Erythroblast (primary cell): ENCODE data around the gene FBXL7.

Source experiments
- DNase-seq, 2 experiments: peaks; one replicate each; lab custom pipeline; 2025; lab: John Stamatoyannopoulos, UW
- GATA1 ChIP-seq: IDR thresholded peaks from 2 replicates; pipeline ENCODE4 v1.6.1; 2011; ENCODE audit warnings: low read depth, mild to moderate bottlenecking, control low read depth, low read length, moderate library complexity
- POLR2A ChIP-seq: IDR thresholded peaks from 2 replicates; pipeline ENCODE4 v1.6.1; 2011; ENCODE audit warnings: mild to moderate bottlenecking, low read length

The FBXL7 gene

DNA sequence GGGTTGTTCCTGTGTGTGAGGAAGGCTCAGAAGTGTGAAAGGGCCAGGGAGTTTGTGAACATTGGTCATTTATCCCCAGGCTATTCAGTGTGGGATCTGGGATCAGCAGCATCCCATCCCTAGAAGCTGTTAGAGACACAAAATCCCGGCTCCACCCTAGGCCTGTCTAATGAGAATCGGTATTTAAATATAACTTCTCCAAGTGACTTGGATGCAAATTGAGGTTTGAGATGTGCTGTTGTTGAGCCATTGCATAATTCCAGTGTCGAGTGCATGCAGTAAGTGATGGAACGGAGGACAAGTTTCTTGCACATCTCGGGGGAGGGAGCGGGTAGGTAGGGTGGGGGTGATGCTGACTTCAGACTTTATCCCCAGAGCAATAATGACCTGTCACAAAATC lies 138.3 kb downstream of the FBXL7 start:
- TF ChIP-seq GATA1 (no peak), POLR2A (no peak)
- no peak for DNase-seq

DNA sequence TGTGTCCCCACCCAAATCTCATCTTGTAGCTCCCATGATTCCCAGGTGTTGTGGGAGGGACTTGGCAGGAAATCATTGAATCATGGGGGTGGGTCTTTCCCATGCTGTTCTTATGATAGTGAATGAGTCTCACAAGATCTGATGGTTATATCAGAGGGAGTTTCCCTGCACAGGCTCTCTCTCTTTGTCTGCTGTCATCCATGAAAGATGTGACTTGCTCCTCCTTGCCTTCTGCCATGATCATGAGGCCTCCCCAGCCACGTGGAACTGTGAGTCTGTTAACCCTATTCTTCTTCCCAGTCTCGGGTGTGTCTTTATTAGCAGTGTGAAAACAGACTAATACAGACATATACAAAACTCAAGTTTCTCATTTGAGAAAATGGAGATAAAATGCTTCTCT lies 139.3 kb downstream of the FBXL7 start:
- TF ChIP-seq GATA1 = no peak
- no peak for TF ChIP-seq POLR2A
- DNase-seq = no peak

DNA sequence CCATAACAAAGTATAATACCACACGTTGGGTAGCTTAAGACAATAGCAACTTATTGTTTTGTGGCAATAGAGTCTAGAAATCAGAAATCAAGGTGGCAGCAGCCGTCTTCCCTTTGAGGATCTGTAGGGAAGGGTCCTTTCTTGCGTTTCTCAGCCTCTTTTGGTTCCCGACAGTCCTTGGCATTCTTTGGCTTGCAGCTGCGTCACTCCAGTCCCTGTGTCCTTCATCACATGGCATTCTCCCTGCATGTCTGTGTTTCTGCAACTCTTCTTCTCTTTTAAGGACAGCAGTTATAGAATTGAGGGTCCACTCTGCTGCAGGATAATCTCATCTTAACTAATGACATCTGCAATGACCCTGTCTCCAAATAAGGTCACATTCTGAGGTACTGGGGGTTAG lies 140.1 kb downstream of the FBXL7 start:
- TF ChIP-seq POLR2A = no peak
- TF ChIP-seq GATA1 = no peak
- no peak for DNase-seq

DNA sequence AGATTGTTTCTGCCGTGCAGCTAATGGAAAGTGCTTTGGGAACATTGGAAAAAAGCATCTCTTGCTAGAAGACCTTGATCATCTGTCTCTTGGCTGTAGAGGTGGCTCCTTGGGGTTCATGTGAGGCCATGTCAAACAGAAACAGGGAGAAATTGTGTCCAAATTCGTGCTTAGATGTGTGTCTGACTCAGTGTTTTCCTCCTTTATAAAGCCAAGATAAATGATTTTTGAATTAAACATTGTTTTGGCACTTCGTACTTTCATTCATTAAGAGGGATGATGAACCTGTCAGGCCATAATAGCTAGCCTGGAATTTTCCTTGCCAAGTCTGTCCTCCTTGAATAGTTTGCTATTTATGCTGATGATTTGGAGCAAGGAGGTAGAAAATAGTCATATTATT lies 143.8 kb downstream of the FBXL7 start:
- no peak for DNase-seq
- TF ChIP-seq GATA1 = no peak
- no peak for TF ChIP-seq POLR2A

GRCh38 chr5:15645381-15646160 lies 145.6 kb downstream of the FBXL7 start:
- TF ChIP-seq GATA1 = no peak
- TF ChIP-seq POLR2A = no peak
- DNase-seq = no peak

DNA sequence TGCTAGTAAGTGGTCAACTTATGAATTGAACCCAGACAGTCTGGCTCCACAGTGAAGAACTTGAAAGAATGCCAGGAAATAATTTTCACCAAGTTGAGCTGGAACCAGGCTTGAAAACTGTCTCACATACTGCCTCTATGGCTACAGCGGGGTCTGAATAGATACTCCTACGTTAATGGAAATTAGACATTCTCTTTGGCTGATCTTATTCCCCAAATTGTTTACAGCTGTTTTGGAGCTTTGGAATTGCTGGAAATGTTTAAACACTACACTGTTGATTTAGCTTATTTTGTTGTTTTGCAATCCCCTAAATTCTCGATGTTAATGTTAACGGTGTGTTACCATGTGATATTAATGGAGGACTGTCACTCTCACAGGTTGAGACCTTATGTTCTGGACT lies 146.4 kb downstream of the FBXL7 start:
- DNase-seq = no peak
- TF ChIP-seq POLR2A = no peak
- no peak for TF ChIP-seq GATA1

DNA sequence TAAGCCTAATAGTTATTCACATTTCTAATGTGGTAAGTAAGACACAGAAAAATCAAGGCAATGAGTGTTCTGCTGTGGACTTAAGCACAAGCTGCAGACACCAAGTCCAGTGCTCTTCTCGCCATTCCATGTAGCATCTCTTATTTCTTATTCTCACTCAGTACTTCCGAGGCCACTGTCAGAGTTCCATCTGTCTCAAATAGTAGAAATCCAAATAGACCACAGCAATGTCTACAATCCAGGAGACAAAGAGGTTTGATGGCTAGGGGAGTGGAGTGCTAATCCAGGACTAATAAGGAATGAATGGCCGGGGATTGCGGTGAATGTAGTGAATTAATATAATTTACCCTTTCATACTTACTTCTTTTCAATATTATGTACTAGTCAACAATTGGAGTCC lies 147.3 kb downstream of the FBXL7 start:
- TF ChIP-seq GATA1 = no peak
- no peak for TF ChIP-seq POLR2A
- DNase-seq = no peak

DNA sequence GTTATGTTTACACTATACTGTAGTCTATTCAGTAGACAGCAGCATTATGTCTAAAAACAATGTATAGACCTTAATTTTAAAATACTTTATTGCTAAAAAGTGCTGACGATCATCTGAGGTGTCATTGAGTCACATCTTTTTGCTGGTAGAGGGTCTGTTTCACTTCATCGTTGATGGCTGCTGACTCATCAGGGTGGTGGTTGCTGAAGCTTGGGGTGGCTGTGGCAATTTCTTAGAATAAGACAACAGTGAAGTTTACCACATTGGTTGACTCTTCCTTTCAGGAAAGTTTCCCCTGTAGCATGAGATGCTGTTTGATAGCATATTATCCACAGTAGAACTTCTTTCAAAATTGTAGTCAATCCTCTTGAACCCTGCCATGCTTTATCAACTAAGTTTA lies 150.3 kb downstream of the FBXL7 start:
- DNase-seq = no peak
- TF ChIP-seq GATA1 (no peak), POLR2A (no peak)

GRCh38 chr5:15654779-15655178 lies 154.8 kb downstream of the FBXL7 start:
- no peak for DNase-seq
- TF ChIP-seq GATA1 (no peak), POLR2A (no peak)

DNA sequence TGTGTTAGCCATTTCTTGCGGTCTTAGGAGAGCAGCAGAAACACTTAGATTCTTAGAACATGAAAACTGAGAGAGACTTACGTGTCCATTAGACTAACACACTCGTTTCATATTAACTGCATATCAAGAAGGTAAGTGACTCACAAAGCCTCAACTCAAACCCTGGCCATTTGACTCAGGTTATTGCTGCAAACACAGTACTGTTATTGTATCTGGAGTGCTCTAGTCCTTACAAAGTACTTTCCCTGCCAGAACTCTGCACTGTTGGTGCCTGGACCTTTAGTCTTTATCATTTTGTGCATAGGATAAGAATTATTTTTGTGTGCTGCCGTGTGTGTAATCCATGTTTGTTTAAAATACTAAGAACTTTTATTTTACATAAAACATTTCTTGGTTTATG lies 155.7 kb downstream of the FBXL7 start:
- TF ChIP-seq GATA1 = no peak
- TF ChIP-seq POLR2A = no peak
- DNase-seq = no peak

DNA sequence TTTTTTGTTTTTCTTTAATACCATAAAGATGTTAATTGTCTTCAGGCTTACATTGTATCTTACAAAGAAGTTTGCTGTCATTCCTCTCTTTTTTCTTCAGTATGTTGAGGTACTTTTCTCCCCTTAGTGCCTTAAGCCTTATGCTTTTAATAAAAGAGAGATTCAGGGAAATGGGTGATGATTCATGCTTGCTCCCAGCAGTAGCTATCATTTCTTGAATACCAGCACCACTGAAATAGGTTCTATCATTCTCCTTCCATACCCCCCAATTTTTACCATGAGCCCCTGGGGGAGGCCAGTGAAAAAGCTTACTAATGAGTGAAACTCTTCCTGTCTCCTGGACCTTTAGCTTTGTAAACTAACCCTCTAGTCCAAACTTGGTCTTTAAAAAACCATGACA lies 165.0 kb downstream of the FBXL7 start:
- TF ChIP-seq POLR2A = no peak
- no peak for TF ChIP-seq GATA1
- DNase-seq = no peak

DNA sequence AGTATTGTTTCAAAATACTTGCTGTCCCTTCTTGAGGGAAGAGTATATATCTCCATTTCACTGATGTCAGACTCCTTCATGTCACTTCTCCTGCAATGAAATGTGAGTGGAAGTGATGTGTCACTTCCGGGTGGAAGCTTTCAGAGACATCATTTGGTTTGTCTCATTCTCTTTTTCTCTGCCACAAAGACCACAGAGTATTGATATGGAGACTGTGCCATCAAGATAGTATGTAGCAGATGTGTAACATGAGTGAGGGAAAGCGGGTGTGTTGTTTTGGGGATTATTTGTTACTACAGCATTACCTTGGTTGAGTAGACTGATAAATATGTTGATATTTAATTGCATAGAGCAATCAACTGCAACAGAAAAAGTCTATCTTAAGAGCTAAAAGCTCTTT lies 169.8 kb downstream of the FBXL7 start:
- no peak for TF ChIP-seq POLR2A
- TF ChIP-seq GATA1 = no peak
- no peak for DNase-seq

DNA sequence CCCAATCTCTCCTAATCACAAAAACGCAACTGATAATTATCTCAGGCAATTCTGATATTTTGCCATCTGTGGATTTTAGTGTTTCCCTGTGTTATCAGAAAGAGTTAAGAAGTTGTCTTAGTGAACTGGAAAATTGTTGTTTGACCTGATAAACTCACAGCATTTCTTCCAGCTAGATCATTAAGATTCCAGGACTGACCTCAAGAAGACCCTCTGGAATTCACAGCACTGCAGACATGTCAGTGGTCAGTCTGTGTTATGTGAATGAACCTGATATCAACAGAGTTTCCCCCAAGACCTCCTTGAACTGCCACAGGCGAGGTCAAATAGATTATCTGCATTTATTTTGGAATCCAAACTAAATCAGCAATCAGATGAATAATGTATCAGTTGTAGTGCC lies 174.7 kb downstream of the FBXL7 start:
- no peak for TF ChIP-seq GATA1
- no peak for TF ChIP-seq POLR2A
- no peak for DNase-seq

- TF ChIP-seq GATA1 = no peak
Observed at GRCh38 chr5:15676591-15676990, 176.6 kb downstream of the FBXL7 start.

DNA sequence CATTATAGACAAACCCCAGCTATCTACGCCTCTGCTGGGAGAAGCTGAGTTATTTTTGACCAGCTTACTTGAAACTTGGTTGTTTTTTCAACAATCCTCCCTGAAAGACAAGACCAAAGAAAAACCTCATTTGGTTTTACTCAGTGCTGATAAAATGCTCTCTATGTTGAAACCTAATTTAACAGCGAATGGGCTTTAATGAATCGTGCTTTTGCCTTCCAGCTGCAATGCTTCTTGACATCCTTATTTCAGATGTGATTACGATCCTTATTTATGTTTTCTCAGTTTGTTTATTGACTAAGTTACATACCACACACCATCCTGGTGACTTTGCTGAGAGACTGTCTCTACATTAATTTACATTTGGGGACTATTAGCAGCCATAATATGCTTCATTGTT lies 179.2 kb downstream of the FBXL7 start:
- DNase-seq = no peak
- no peak for TF ChIP-seq POLR2A
- TF ChIP-seq GATA1 = no peak

More at GRCh38 chr5:15676591-15676990, 176.6 kb downstream of the FBXL7 start:
- no peak for DNase-seq
